HG02884 (cell line): ENCODE data around the gene PLSCR4.
"Not testable (repeated sequence)": the region's sequence is repeated elsewhere in the genome, so short reads cannot be mapped to it uniquely, and the experiment has no call there.

ENCODE experiments used
- ATAC-seq: cut with Tn5 transposase; IDR thresholded peaks from one replicate; pipeline ENCODE4 v1.9.1; 2021; ENCODE audit warnings: mild to moderate bottlenecking, moderate library complexity; ENCODE audit not compliant: unreplicated experiment

PLSCR4 gene

DNA sequence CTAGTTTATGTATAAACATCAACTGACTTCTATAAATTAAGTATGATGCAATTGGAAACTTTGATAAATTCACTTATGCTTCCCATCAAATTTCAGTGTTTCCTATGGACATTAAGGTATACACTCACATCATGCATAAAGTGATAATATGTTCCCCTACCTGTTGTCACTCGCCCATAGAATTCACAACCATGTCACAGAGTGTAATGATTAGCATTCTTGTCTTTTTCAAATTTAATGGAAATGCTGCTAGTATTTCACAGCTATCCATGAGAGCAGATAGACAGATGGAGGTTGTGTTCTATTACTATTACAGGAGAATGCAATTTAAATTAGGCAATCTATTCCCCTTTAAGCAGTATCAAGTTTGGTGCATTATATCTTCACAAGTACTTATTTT lies 984 bp downstream of the PLSCR4 start:
- ATAC-seq = no peak

DNA sequence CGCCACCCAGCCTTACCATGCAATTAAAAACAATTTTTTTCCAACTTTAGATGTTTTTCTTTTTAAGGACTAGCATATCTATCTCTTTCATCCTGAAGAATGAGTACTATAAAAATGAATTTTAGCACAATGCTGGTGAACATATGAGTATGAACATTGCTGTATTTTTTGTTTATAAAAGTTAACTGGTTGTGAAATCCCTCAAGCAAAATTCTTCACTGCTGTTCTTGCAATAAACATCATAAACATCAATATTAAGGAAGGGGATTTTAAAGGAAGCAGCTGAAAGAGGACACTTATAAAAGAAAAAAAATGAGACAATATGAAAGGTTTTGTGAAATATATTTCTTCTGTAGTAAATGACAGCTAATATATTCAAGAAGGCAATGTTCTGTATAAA lies 3.0 kb downstream of the PLSCR4 start:
- ATAC-seq = no peak

DNA sequence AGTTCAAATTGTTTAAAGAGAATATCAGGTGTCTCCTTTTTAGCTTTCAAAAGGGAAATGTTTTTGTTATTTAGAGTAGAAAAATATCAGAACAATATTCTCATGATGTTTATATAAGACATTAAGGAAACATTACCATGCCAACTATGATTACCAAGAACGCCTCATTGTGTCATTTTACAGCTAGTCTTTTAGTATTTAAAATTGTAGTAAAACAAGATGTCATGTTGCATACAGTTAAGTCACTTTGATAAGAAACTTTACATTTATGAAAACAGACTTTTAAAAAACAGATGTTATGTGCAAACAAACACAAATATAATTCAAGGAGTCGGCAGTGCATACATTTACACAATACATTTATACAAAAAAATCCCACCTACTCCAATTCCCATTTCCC lies 4.4 kb downstream of the PLSCR4 start:
- no peak for ATAC-seq

GRCh38 chr3:146243559-146243958 lies 7.3 kb downstream of the PLSCR4 start:
- no peak for ATAC-seq

DNA sequence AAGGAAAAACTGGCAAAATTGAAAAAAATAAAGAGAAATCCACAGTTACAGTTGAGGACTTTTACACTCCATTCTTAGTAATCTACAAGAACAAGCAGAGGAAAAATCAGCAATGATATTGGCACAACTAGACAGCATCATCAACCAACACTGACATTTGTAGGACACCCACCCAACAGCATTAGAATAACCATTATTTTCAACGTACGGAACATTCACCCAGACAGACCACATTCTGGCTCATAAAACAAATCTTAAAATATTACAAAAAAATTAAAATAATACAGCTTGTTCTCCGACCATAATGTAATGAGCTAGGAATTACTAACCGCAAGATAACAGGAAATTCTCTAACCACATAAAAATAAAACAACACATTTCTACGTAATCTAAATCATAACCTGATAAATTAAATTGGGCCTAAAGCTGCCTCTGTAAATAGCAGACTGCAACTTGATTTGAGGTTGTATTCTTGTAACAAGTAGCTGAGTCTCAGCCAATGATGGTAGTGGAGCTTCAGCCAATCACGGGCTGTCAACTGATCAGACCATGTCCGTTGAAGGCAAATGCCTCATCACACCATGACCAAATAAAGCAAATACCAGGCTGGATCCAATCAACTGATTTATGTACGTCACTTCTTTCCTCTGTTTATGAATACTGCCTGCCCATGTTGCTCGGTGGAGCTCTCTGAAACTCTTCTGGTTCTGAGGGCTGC lies 9.2 kb downstream of the PLSCR4 start:
- ATAC-seq = no peak

DNA sequence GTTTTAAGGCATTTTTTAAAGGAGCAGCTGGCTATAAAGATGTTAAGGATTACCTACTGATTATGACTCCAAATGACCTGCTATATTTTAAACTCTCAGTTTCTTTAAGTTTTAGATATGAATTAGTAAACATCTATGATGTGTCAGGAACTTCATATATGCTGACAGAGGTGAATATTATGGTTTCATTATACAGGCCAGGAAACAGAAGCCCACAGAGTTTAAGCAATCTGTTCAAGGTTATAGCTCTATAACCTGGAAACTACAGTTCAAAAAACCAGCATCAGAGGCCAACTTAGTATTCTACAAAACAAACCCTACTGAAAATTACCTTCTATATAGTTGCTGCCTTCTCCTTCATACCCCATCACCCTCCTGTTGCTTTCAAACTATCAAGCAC lies 17.4 kb downstream of the PLSCR4 start:
- no peak for ATAC-seq

DNA sequence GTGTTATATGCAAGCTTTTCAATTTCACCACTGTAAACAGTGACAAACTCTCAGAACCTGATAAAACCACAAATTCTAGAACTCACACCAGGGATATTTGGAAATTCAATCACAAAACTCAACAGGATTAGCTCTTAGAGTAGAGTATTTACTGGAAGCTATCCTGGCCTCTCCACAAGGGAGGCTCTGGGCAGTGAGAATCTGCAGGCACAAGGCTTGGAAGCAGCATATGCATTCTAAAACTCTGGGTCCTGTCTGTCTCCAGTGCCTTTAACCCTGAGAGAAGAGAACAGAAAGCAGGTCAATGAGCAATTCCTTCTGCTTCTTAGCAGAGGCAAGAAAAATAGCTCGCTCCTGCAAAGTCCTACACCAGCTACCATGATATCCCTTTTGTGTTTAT lies 23.4 kb downstream of the PLSCR4 start:
- no peak for ATAC-seq

DNA sequence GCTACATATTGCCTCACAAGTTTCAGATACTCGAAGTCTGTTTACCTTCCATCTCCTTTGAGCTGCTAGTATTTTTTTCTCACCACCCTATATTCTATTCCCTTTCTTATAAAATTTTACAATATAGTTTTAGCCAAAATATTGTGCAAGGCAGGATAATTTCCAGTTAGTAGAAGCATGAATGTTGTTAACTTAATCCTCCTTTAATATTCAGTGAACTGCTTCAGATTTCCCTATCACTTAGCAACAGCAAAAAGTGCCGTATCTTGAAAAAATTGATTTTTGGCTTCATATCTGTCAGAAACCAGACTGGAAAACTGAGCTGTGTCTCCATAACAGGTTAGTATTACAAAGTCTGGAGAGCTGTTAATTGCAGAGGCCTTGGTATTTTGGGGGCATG lies 24.0 kb downstream of the PLSCR4 start:
- no peak for ATAC-seq

- not testable (repeated sequence) for ATAC-seq
Measured at GRCh38 chr3:146225458-146225857, 25.4 kb downstream of the PLSCR4 start.

DNA sequence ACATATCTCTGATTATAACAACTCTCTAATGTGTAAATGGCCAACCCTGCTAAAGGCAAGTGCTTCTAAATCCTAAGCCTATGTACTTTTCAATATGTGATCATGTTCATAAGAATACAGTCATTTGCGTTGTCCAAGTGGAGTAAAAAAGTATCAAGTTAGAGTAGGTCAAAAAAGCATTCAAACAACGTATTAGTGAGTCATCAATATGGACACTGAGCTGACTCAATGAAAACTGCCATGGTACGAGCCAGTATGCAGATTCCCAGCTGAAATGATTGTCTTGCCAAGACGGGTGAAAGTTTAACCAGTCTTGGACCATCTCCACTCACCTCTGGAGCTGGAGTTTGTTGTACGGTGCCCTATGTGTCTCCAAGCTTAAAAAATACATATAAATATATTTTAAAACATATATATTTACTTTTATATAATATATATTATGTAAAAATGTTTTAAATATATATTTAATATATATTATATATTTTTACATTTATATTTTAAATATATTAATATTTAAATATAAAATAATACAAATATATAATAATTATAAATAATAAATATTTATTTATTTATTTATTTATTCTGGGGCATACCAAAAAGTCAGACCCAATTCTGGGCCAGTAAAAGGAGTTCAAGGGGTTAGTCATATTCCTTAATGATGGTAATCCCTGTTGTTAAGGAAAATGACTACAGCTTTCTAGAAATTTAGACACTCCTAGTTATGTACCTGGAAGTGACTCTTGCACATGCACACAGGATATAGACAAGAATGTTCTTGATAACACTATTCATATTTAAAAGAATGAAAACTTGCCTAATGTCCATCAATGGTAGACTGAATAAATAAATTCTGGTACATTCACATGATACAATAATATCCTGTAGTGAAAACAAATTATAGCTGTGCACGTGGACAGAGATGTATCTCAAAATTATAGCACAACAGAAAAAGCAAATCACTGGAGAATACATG lies 27.2 kb downstream of the PLSCR4 start:
- ATAC-seq = no peak

DNA sequence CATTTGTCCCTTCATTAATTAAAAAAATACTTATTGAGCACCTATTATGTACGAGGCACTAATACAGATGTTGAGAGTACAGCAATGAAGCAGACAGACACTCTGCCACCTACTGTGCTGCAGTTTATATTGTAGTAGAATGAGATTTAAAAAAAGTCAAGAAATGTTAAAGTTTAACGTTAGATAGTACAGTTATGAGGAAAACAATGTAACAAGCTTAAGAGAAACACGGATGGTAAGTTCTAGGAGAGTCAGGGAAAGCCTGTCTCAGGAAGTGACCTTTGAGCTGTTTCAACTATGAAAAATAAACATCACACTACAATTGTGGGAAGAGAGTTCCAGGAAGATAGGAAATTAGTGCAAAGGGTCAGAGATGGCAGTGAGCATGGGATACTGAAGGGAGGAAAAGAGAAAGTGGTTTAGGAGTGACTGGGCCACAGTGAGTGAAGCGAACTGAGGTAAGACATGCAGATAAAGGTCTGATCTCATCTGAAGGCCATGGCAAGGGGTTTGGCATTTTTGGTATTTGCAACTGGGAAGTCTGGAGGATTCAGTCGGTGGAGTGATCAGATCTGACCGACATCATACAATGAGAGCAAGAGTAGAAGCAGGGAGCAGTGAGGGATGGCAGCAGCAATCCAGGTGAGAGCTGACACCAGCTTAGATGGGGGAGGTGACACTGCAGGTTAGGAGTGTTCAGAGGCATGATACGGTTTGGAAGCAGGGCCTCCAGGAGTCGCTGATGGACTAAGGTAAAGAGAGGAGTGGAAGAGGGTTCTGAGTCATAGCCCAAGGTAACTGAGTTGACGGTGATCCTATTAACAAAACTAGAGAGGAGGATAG lies 28.5 kb downstream of the PLSCR4 start:
- no peak for ATAC-seq

DNA sequence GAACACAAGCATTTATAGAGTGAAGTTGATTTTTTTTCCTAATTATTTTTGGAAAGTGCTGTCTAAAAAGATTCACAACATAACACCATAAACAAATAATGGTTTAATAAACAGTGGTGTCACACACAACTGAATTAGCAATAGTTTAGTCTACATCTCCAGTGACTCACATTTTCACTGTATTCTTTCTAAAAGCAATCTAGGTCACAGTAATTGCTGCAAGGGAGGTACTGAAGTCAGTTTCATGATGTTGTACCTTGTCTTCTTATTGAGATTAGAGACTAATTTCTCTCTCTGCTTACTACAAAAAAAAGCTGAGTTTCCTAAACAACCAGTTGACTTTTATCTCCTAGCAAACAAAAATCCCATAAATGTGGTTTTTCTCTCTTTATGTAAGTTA lies 29.6 kb downstream of the PLSCR4 start:
- ATAC-seq = no peak

DNA sequence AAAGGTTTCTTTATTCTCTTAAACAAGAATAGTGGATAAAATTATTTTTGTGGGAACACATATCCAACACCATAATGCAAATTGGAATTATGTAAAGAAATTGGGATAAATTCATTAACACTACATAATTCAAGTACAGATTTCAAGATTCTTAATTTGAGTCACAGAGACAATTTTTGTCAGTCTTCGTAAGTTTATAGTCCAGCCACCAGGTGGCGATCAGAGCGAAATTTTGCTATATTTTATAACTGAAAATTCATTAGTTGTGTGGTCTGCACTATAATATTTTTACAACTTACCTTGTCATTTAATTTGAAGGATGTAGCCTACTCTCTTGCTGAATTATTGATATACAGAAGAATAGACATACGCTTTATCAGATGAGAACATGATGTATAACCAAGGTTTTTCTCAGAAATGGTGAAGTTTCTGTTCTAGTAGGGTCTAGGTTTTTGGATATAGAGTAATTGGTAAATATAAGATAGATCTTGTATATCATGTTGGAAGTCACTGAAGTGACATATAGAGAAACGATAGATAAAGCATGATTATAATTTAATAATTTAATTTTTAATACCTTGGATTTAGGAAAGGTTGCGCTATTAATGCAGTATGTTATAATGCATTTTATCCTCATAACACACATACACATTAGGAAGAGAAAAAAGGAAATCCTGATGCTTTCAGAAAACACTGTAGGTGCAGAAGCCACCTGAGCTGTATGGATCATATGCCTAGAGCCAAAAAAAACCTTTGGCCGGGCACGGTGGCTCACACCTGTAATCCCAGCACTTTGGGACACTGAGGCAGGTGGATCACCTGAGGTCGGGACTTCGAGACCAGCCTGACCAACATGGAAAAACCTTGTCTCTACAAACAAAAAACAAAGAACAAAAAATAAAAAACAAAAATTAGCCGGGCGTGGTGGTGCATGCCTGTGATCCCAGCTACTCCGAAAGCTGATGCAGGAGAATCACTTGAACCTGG lies 31.7 kb downstream of the PLSCR4 start:
- ATAC-seq = no peak

GRCh38 chr3:146217324-146217723 lies 33.6 kb downstream of the PLSCR4 start:
- no peak for ATAC-seq

DNA sequence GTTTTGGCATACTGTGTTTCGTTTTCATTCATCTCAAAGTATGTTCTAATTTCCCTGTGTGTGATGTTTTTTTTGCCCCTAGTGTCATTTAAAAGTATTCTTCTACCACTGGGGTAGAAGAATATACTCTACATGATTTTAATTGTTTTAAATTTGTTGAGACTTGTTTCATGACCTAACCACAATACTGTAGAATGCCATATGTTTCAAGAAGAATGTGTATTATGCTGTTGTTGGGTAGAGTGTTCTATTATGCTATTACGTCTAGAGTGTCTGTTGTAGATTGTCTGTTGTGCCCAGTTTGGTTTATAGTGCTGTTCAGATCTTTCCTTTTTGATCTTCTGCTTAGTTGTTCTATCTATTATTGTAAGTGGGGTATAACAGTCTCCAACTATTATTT lies 36.4 kb downstream of the PLSCR4 start:
- no peak for ATAC-seq

DNA sequence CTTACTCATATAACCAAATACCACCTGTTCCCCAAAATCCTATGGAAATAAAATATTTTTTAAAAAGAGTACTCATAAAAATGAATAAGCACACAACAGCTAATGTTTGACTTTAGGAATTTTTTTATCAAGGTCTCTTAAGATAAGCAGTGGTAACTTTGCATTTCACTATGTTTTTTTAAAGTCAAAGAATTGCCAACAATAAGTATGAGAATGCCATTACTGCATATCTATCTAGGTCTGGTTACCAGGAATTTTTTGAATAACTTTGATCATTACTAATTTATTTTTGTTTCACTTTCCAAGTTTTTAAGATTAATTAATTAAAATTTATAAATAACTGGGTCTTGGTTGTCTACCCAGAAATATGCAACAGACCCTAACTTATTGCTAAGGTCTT lies 41.5 kb downstream of the PLSCR4 start:
- no peak for ATAC-seq

DNA sequence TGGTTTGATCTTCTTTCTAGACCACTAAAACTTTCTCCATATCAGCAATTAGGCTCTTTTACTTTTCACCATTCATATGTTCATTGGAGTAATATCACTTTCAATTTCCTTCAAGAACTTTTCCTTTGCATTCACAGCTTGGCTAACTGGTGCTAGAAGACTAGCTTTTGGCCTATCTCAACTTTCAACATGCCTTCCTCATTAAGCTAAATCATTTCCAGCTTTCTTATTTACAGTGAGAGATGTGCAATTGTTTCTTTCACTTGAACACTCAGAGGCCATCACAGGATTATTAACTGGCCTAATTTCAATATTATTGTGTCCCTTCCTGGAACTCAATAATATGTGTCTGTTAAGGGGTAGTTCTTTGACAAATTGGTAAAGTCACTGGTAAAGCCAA lies 47.1 kb downstream of the PLSCR4 start:
- no peak for ATAC-seq

DNA sequence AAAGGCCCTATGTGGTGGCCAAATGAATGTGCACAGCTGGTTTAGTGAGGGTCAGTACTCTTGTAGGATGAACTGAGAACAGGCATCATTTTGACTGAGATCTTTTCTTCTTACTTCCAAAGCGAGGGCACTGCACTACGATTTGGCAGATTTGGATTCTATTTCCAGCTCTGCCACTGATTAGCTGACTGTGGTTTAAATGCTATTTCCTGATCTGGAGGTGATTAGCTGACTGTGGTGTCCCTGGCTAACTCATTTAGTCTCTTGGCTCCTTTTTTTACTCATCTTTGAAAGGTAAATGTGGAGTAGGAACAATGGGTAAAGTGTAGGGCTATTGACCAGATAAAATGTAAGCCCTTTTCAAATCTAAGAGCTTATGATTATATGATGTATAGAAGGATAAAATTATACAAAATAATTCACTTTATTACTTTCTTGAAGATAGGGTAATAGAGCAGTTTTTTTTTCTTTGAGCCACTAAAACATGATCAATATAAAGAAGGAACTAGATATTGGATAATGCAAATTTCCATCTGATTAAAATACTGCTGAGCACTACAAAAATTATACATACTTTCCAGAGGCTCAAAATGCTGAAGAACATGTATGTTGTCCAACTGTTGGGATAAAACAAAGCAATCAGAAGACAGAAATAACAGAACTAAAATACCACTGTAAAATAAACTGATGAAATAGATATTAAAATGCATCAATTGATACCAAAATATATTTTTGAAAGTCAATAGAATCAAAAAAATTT lies 50.3 kb downstream of the PLSCR4 start:
- no peak for ATAC-seq

- no peak for ATAC-seq
Measured at GRCh38 chr3:146199762-146200161, 51.1 kb downstream of the PLSCR4 start.
